ENCODE results near the gene SULF2.

The SULF2 gene

DNA sequence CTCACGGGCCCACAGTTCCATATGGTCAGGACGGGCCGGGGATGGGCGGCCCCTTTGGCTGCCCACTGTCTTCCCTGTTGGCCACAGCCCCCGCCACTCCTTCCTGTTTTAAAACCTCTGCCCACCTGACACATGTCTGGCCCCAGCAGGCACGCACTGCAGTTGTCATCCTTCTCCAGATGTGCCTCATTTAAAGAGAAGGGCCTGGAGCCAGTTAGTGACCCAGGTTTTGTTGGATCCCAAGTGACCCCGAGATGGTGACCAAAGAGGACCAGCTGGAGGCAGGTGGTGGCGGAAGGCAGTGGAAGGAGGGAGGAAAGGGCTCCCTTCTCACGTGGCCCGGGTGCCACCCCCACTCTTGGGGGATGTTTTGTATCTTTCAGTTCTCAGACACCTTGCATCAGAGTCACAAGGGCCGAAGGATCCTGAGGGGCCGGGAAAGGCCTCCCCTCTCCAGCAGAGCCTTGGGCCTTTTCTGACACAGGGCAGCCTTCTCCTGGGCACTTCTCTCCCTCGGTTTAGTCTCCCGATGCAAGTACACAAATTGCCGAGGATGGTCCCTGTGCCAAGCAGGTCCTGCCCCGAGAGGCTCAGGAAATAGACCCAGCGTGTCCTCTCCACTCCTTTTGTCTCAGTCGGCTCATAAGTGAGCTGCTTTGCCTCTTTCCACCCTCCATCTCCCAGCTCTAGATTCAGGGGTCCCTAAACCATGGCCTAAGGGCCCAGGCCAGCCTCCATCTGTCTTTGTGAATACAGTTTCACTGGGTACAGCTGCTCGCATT, 117.6 kb downstream of the SULF2 start:
- TF ChIP-seq, protein P1, sequence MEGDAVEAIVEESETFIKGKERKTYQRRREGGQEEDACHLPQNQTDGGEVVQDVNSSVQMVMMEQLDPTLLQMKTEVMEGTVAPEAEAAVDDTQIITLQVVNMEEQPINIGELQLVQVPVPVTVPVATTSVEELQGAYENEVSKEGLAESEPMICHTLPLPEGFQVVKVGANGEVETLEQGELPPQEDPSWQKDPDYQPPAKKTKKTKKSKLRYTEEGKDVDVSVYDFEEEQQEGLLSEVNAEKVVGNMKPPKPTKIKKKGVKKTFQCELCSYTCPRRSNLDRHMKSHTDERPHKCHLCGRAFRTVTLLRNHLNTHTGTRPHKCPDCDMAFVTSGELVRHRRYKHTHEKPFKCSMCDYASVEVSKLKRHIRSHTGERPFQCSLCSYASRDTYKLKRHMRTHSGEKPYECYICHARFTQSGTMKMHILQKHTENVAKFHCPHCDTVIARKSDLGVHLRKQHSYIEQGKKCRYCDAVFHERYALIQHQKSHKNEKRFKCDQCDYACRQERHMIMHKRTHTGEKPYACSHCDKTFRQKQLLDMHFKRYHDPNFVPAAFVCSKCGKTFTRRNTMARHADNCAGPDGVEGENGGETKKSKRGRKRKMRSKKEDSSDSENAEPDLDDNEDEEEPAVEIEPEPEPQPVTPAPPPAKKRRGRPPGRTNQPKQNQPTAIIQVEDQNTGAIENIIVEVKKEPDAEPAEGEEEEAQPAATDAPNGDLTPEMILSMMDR (conservative IDR thresholded peaks at IDR 0.05; ENCODE audit: control insufficient read depth, insufficient read depth, low read depth, low read length): no peak
- DNase-seq (ENCODE audit: low read depth): no peak
- H3K4me3 ChIP-seq (ENCODE audit: control insufficient read depth, low read depth, low read length): no peak overlapping the region

DNA sequence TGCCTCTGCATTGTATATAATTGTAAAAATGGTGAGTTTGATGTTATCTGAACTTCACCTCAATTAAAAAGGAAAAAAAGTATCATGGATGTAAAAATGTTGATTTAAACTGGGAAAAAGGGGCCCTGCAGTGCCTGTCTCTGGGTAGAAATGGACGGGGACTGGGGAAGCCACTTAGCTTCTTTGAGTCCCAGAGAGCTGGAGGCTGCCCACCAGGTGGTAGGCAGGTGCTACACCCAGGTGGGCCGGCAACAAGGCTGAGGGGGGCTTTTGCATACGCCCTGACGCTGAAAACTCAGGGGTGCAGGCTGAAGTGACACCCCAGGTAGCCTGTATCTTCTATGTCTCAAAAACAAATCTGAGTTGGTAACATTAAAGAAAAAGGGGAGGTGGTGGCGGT, 118.2 kb downstream of the SULF2 start:
- no peak for DNase-seq (ENCODE audit: low read depth)
- H3K4me3 ChIP-seq (ENCODE audit: control insufficient read depth, low read depth, low read length): no peak overlapping the region
- TF ChIP-seq, protein P1 (conservative IDR thresholded peaks at IDR 0.05; ENCODE audit: control insufficient read depth, insufficient read depth, low read depth, low read length): no peak

DNA sequence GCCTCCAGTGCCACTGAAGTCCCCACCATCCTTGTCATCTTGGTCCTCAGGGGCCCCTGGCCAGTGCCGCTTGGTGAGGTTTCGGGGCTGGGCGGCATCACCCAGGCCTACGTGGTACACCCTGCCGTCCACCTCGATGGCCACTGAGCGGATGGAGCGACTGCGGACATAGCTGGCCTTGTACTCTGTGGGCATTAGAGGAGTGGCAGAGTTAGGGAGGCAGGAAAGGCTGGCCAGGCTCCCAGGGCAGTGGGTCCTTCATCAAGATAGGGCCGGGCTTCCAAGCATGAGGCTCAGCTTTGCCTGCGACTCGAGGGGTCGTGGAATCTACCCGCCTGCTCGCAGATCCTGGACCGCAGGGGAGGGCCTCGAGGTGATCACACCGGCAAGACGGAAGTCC, 119.0 kb downstream of the SULF2 start:
- H3K4me3 ChIP-seq (ENCODE audit: control insufficient read depth, low read depth, low read length): no peak overlapping the region
- TF ChIP-seq, protein P1 (conservative IDR thresholded peaks at IDR 0.05; ENCODE audit: control insufficient read depth, insufficient read depth, low read depth, low read length): no peak
- DNase-seq (ENCODE audit: low read depth): no peak

DNA sequence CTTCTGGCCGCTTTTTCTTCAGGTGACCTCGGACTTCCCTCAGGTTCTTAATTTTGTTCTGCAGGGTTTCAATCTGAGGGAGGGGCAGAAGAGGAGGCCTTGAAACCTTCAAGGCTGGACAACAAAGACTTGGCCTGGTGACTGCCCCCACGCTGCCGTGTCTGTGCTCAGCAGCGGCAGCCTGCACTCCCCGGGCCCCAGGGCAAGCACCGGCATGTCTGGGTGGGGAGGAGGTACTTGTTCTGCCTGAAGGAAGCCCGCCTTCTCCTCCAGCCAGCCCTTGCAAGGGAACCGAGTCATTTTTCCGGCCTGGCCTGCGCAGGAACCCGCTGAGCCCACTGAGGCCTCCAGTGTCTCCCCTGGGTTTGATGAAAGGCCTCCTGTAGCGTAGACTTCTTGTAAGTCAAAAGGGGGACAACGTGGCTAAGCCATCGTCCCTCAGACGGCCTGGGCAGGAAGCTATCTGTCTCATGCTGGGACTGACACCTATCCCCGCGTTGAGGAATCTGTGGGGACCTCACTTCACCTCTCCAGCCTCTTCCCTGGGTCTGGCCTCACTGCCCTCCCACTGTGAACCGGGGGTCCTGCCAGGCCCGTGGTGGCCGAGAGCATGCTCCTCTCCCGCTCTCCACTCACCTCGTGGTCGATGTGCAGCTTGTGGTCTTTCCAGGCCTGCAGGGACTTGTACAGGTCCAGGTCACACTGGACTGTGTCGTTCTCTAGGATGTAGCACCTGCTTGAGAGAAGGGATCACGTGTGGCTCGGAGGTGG, 119.9 kb downstream of the SULF2 start:
- H3K4me3 ChIP-seq (ENCODE audit: control insufficient read depth, low read depth, low read length): no peak overlapping the region
- DNase-seq (ENCODE audit: low read depth): no peak
- TF ChIP-seq, protein P1 (conservative IDR thresholded peaks at IDR 0.05; ENCODE audit: control insufficient read depth, insufficient read depth, low read depth, low read length): no peak

DNA sequence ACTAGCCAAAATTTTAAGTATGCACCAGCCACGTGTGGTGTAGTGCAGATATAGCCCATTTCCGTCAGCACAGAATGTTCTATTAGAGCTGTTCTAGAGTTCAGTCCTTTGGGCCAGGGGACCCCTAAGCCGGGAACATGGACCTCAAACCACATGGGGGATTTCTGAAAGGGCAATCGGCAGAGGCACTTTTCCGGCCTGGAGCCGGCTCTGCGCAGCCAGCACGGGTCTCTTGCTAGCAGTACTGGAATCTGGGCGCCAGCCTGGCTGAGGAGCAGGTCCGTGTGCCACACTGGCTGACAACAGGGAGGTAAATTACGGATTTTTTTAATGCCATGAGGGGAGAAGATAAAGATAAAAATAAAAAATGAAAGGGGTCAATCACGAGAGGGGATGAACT, 120.5 kb downstream of the SULF2 start:
- TF ChIP-seq, protein P1 (conservative IDR thresholded peaks at IDR 0.05; ENCODE audit: control insufficient read depth, insufficient read depth, low read depth, low read length): no peak
- no peak overlapping the region for H3K4me3 ChIP-seq (ENCODE audit: control insufficient read depth, low read depth, low read length)
- DNase-seq (ENCODE audit: low read depth): no peak

DNA sequence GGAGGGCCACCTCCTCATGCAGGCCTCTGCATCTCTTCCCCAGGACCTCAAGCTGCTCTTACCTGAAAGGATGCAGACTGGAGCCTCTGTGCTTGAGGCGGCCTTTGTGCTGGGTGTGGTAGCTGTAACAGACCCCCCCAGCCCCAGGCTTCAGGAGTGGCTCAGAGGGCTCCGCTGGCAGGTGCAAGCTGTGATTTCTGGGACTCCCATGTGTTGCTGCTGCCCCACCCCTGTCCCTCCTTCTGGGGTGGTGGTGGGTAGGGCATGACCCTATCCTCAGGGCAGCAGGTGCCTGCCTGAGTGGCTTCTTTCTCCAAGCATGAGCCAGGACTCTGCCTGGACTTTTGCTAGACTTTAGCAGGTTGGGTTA, 121.2 kb downstream of the SULF2 start:
- H3K4me3 ChIP-seq (ENCODE audit: control insufficient read depth, low read depth, low read length): no peak overlapping the region
- DNase-seq (ENCODE audit: low read depth): no peak
- TF ChIP-seq, protein P1 (conservative IDR thresholded peaks at IDR 0.05; ENCODE audit: control insufficient read depth, insufficient read depth, low read depth, low read length): no peak
